H9 (cell line): ENCODE measurements around the gene WDPCP. TPM values are rescaled to one million over a fixed set of nuclear protein-coding genes. Genes with fewer than 3 reads are reported as not detected.

Source experiments
- DNase-seq: peaks from one replicate; pipeline ENCODE4 v3.0.0-alpha.2; 2017
- H2AFZ ChIP-seq: one replicate; pipeline ENCODE4 v1.6.1; 2013; ENCODE audit warnings: mild to moderate bottlenecking, low read length, control low read depth, moderate library complexity
- H2AK5ac ChIP-seq: 2 replicates; pipeline ENCODE4 v1.6.1; 2013; ENCODE audit warnings: low read length, control low read depth, mixed read lengths; ENCODE audit not compliant: insufficient read length
- H2BK120ac ChIP-seq: one replicate; pipeline ENCODE4 v1.6.1; 2013; ENCODE audit warnings: low read depth, mild to moderate bottlenecking, low read length, control low read depth, inconsistent platforms; ENCODE audit not compliant: poor library complexity, severe bottlenecking
- H2BK12ac ChIP-seq: 2 replicates; pipeline ENCODE4 v1.6.1; 2013; ENCODE audit warnings: low read length, control low read depth, mixed read lengths, low read depth; ENCODE audit not compliant: insufficient read length
- H2BK15ac ChIP-seq: 2 replicates; pipeline ENCODE4 v1.6.1; 2013; ENCODE audit warnings: low read depth, low read length, control low read depth
- H2BK20ac ChIP-seq: one replicate; pipeline ENCODE4 v1.6.1; 2013; ENCODE audit warnings: low read depth, mild to moderate bottlenecking, low read length, control low read depth, inconsistent platforms; ENCODE audit not compliant: poor library complexity, severe bottlenecking
- H2BK5ac ChIP-seq: 2 replicates; pipeline ENCODE4 v1.6.1; 2013; ENCODE audit warnings: low read length, control low read depth, mixed read lengths; ENCODE audit not compliant: insufficient read length
- H3K14ac ChIP-seq: 2 replicates; pipeline ENCODE4 v1.6.1; 2013; ENCODE audit warnings: low read length, control low read depth; ENCODE audit not compliant: insufficient read depth
- H3K18ac ChIP-seq: 2 replicates; pipeline ENCODE4 v1.6.1; 2013; ENCODE audit warnings: low read depth, mild to moderate bottlenecking, mixed read lengths, low read length, control low read depth; ENCODE audit not compliant: insufficient read length
- H3K23ac ChIP-seq: 2 replicates; pipeline ENCODE4 v1.6.1; 2013; ENCODE audit warnings: low read length, control low read depth, mixed read lengths, low read depth; ENCODE audit not compliant: insufficient read length
- H3K23me2 ChIP-seq: 2 replicates; pipeline ENCODE4 v1.6.1; 2013; ENCODE audit warnings: low read depth, mild to moderate bottlenecking, mixed read lengths, low read length, control low read depth; ENCODE audit not compliant: insufficient read length, poor library complexity, severe bottlenecking
- H3K27ac ChIP-seq: 2 replicates; pipeline ENCODE4 v1.5.1; 2013; ENCODE audit warnings: low read length, control low read depth, mixed read lengths, low read depth; ENCODE audit not compliant: insufficient read length
- H3K27me3 ChIP-seq: 2 replicates; pipeline ENCODE4 v1.6.1; 2013; ENCODE audit warnings: low read length, control low read depth, inconsistent platforms; ENCODE audit not compliant: insufficient read depth
- H3K4ac ChIP-seq: 2 replicates; pipeline ENCODE4 v1.6.1; 2013; ENCODE audit warnings: low read depth, mild to moderate bottlenecking, control low read depth, inconsistent platforms, low read length, moderate library complexity
- H3K4me1 ChIP-seq: 2 replicates; pipeline ENCODE4 v1.6.1; 2013; ENCODE audit warnings: low read length, control low read depth, inconsistent platforms; ENCODE audit not compliant: insufficient read depth
- H3K4me2 ChIP-seq: 2 replicates; pipeline ENCODE4 v1.6.1; 2013; ENCODE audit warnings: low read length, control low read depth, mixed read lengths; ENCODE audit not compliant: insufficient read length, insufficient read depth
- H3K56ac ChIP-seq: 2 replicates; pipeline ENCODE4 v1.6.1; 2013; ENCODE audit warnings: low read depth, mild to moderate bottlenecking, mixed read lengths, low read length, control low read depth; ENCODE audit not compliant: insufficient read length
- H3K79me1 ChIP-seq: 2 replicates; pipeline ENCODE4 v1.6.1; 2013; ENCODE audit warnings: low read depth, mild to moderate bottlenecking, moderate library complexity, low read length, control low read depth, inconsistent platforms; ENCODE audit not compliant: insufficient read depth, poor library complexity, severe bottlenecking
- H3K79me2 ChIP-seq: 2 replicates; pipeline ENCODE4 v1.6.1; 2013; ENCODE audit warnings: low read length, control low read depth, inconsistent platforms; ENCODE audit not compliant: insufficient read depth
- H3K9ac ChIP-seq: 2 replicates; pipeline ENCODE4 v1.6.1; 2013; ENCODE audit warnings: low read length, control low read depth, mixed read lengths; ENCODE audit not compliant: insufficient read length; ENCODE audit errors: extremely low read depth
- H3K9me3 ChIP-seq: one replicate; pipeline ENCODE4 v1.6.1; 2013; ENCODE audit warnings: low read depth, low read length, inconsistent platforms; ENCODE audit not compliant: control insufficient read depth
- H3T11ph ChIP-seq: one replicate; pipeline ENCODE4 v1.6.1; 2013; ENCODE audit warnings: mild to moderate bottlenecking, low read length, control low read depth, inconsistent platforms
- H4K20me1 ChIP-seq: one replicate; pipeline ENCODE4 v1.6.1; 2013; ENCODE audit not compliant: control insufficient read depth, insufficient read length, insufficient read depth
- H4K5ac ChIP-seq: 2 replicates; pipeline ENCODE4 v1.6.1; 2013; ENCODE audit warnings: low read depth, mild to moderate bottlenecking, mixed read lengths, low read length, control low read depth; ENCODE audit not compliant: insufficient read length
- H4K8ac ChIP-seq: replicated peaks from 2 replicates; pipeline ENCODE4 v1.6.1; 2013; ENCODE audit warnings: low read length, control low read depth, mixed read lengths, low read depth; ENCODE audit not compliant: insufficient read length
- H4K91ac ChIP-seq: 2 replicates; pipeline ENCODE4 v1.6.1; 2013; ENCODE audit warnings: low read depth, mild to moderate bottlenecking, moderate library complexity, mixed read lengths, low read length, control low read depth; ENCODE audit not compliant: insufficient read length
- H3K27ac Mint-ChIP-seq, 3 experiments: 2 replicates in 2 of 3; 3 replicates in 1 of 3; pipeline ENCODE4 v1.8.0; 2020 to 2021; ENCODE audit warnings: mixed read lengths in 3 of 3, mild to moderate bottlenecking in 1 of 3, moderate library complexity in 1 of 3
- H3K27me3 Mint-ChIP-seq: 2 replicates; pipeline ENCODE4 v1.8.0; 2021; ENCODE audit warnings: low read depth, mild to moderate bottlenecking, moderate library complexity, mixed read lengths
- H3K36me3 Mint-ChIP-seq, 3 experiments: 2 replicates in 2 of 3; 3 replicates in 1 of 3; pipeline ENCODE4 v1.8.0; 2020 to 2021; ENCODE audit warnings: low read depth in 3 of 3, mixed read lengths in 3 of 3; ENCODE audit not compliant: insufficient read depth in 1 of 3
- H3K4me1 Mint-ChIP-seq, 2 experiments: 2 replicates each; pipeline ENCODE4 v1.8.0; 2020; ENCODE audit warnings: mixed read lengths in 2 of 2
- H3K4me3 Mint-ChIP-seq, 2 experiments: 2 replicates in 1 of 2; 3 replicates in 1 of 2; pipeline ENCODE4 v1.8.0; 2020 to 2021; ENCODE audit warnings: mild to moderate bottlenecking in 2 of 2, mixed read lengths in 2 of 2, moderate library complexity in 1 of 2
- H3K9me3 Mint-ChIP-seq, 2 experiments: 2 replicates in 1 of 2; 3 replicates in 1 of 2; pipeline ENCODE4 v1.8.0; 2020; ENCODE audit warnings: mild to moderate bottlenecking in 2 of 2, mixed read lengths in 2 of 2, moderate library complexity in 1 of 2
- CTCF ChIP-seq: fragments of 200-600 bp; sonication (generic); conservative IDR thresholded peaks from 3 replicates; pipeline ENCODE4 v1.8.0; 2021; ENCODE audit warnings: antibody characterized with exemption, mild to moderate bottlenecking
- WGBS: extraction: QIAGEN DNeasy Blood & Tissue Kit; methylation state at CpG from one replicate; pipeline ENCODE4 v1.1.7; 2013; ENCODE audit warnings: missing lambda C conversion rate, low lambda C conversion rate, mixed read lengths; ENCODE audit not compliant: insufficient read length; ENCODE audit errors: extremely low coverage; 5-methylcytosine and 5-hydroxymethylcytosine counted together
- total RNA-seq: library from RNA; stranded (reverse); gene quantifications from 2 replicates; pipeline ENCODE4 v1.2.1, GENCODE V29; 2021

The WDPCP gene
- total RNA-seq, 1 experiment from 2014 or later, result 22.4 TPM

- H3K23ac ChIP-seq, result no peak overlapping the region
- no peak overlapping the region for H3K18ac ChIP-seq
- no peak overlapping the region for H3K56ac ChIP-seq
- peaks cover 2% of the 10 kb centered on the region for H3K23me2 ChIP-seq
- H4K91ac ChIP-seq, result no peak overlapping the region
- no peaks in the 10 kb centered on the region for H3K27me3 ChIP-seq
- H3K9ac ChIP-seq, result no peak overlapping the region
- peaks cover 8% of the 10 kb centered on the region; the same call in 1 of the 2 replicates for H3K4me1 ChIP-seq
- no peak overlapping the region for H2AFZ ChIP-seq
- H4K5ac ChIP-seq, result no peak overlapping the region
- H3K4me1 Mint-ChIP-seq, result peaks cover 53 to 55% of the 10 kb centered on the region in 2 experiments
- H3K27ac Mint-ChIP-seq, result peak overlapping the region; percentile 73 to 99 (median 96); a peak in 6 of 7 replicates
- peaks cover 5% of the 10 kb centered on the region; the same call in 1 of the 2 replicates for H3K27me3 Mint-ChIP-seq
- H3K4ac ChIP-seq, result no peak overlapping the region
- H4K8ac ChIP-seq, result no peak overlapping the region
- no peak overlapping the region for H2BK15ac ChIP-seq
- DNase-seq, result no peak
- H2AK5ac ChIP-seq, result no peak overlapping the region
- TF ChIP-seq CTCF, result no peak
- H3K36me3 Mint-ChIP-seq, result peaks cover 34 to 52% (median 40%) of the 10 kb centered on the region in 3 experiments
- no peak overlapping the region for H3K4me3 Mint-ChIP-seq
- no peak overlapping the region for H3K14ac ChIP-seq
- no peak overlapping the region for H3T11ph ChIP-seq
- no peak overlapping the region for H2BK12ac ChIP-seq
- H2BK5ac ChIP-seq, result no peak overlapping the region
- no peaks in the 10 kb centered on the region for H3K9me3 ChIP-seq
- H2BK120ac ChIP-seq, result no peak overlapping the region
- no peak overlapping the region for H2BK20ac ChIP-seq
- WGBS, result no CpG with 5 or more reads among the region's 2 CpGs
- H3K79me2 ChIP-seq, result no peaks in the 10 kb centered on the region
- H3K79me1 ChIP-seq, result no peaks in the 10 kb centered on the region
- H3K4me2 ChIP-seq, result no peak overlapping the region
- no peaks in the 10 kb centered on the region for H4K20me1 ChIP-seq
- H3K9me3 Mint-ChIP-seq, result peaks cover 34 to 51% of the 10 kb centered on the region in 2 experiments
- no peak overlapping the region for H3K27ac ChIP-seq
These were observed 31.1 kb upstream of the WDPCP start for GRCh38 chr2:63619328-63619727.
